Eye (tissue), 1 donor: ENCODE data around the gene BCAR3.
A peak's percentile ranks its signal among the peaks of the same experiment; 100 is the strongest.
"Not testable (repeated sequence)": the region's sequence is repeated elsewhere in the genome, so short reads cannot be mapped to it uniquely, and the experiment has no call there.

Source experiments
- DNase-seq: peaks from one replicate; pipeline ENCODE4 v3.0.0-alpha.2; 2015

BCAR3 gene

GRCh38 chr1:93593854-93594602, 87.6 kb downstream of the BCAR3 start:
- no peak for DNase-seq

GRCh38 chr1:93592551-93592949, 89.1 kb downstream of the BCAR3 start:
- DNase-seq, result no peak

GRCh38 chr1:93591676-93592550, 89.7 kb downstream of the BCAR3 start:
- DNase-seq, result peak; percentile 89

GRCh38 chr1:93591291-93591675, 90.4 kb downstream of the BCAR3 start:
- DNase-seq, result not testable (repeated sequence)

- no peak for DNase-seq
These were observed 92.7 kb downstream of the BCAR3 start for GRCh38 chr1:93588955-93589354.

GRCh38 chr1:93588206-93588605, 93.4 kb downstream of the BCAR3 start:
- no peak for DNase-seq

- no peak for DNase-seq
These were observed 94.3 kb downstream of the BCAR3 start for GRCh38 chr1:93587354-93587753.

- no peak for DNase-seq
These were observed 96.3 kb downstream of the BCAR3 start for GRCh38 chr1:93585059-93585966.

- DNase-seq, result no peak
These were observed 97.2 kb downstream of the BCAR3 start for GRCh38 chr1:93584261-93585003.

GRCh38 chr1:93581917-93582850, 99.5 kb downstream of the BCAR3 start:
- DNase-seq, result no peak

GRCh38 chr1:93579891-93580290, 101.7 kb downstream of the BCAR3 start:
- no peak for DNase-seq

GRCh38 chr1:93578911-93579825, 102.5 kb downstream of the BCAR3 start:
- DNase-seq, result no peak

- no peak for DNase-seq
These were observed 103.2 kb downstream of the BCAR3 start for GRCh38 chr1:93578433-93578830.

- DNase-seq, result no peak
These were observed 103.9 kb downstream of the BCAR3 start for GRCh38 chr1:93577536-93578432.

GRCh38 chr1:93576746-93577145, 104.9 kb downstream of the BCAR3 start:
- no peak for DNase-seq

- peak; percentile 83 for DNase-seq
These were observed 105.3 kb downstream of the BCAR3 start for GRCh38 chr1:93576346-93576745.

GRCh38 chr1:93575621-93576284, 105.9 kb downstream of the BCAR3 start:
- no peak for DNase-seq

GRCh38 chr1:93574991-93575390, 106.6 kb downstream of the BCAR3 start:
- no peak for DNase-seq
